ENCODE data around the gene TRIB2. TPM values are rescaled to one million over a fixed set of nuclear protein-coding genes. Genes with fewer than 3 reads are reported as not detected.

TRIB2 gene
- total and polyA plus RNA-seq, 2 of the 4 experiments (the other 2 are of a cell fraction): 12.0 to 12.7 TPM

GRCh38 chr2:12710301-12710700 lies 6.4 kb upstream of the TRIB2 start:
- intact Hi-C loops (cut with micrococcal nuclease): no loop called here

More at GRCh38 chr2:12710301-12710700, 6.4 kb upstream of the TRIB2 start:
- CTCF ChIA-PET: no interaction called here
- H3K36me3 ChIP-seq (ENCODE audit: control insufficient read depth, insufficient read depth, low read length): no peaks in the 10 kb centered on the region
- H2AK9ac ChIP-seq (replicated peaks; ENCODE audit: low read depth, low read length, poor library complexity): no peak overlapping the region
- H2AK5ac ChIP-seq (ENCODE audit: low read depth, low read length): no peak overlapping the region; the same call in 1 of the 2 replicates
- no peak overlapping the region for H3K18ac ChIP-seq (ENCODE audit: low read depth, low read length)
- no peak overlapping the region for H3K4me3 ChIP-seq (ENCODE audit: insufficient read depth, low read depth, low read length)
- no peak overlapping the region for H3K23ac ChIP-seq (ENCODE audit: low read depth, low read length)
- no peak overlapping the region for H4K5ac ChIP-seq (ENCODE audit: low read depth, low read length)
- in situ Hi-C loops (cut with MboI; ENCODE audit: low sequenced_read_pairs) (loop anchor here (10.0 kb wide), 4 partner anchors 296 to 846 kb away; no protein-coding TSS in a partner anchor), dilution Hi-C loops (cut with HindIII; ENCODE audit: low sequenced_read_pairs, unreplicated experiment) (no loop called here)
- no peak overlapping the region for H4K8ac ChIP-seq (ENCODE audit: low read depth in 2 of 2, low read length in 2 of 2)
- no peak overlapping the region for H2AFZ ChIP-seq (replicated peaks; ENCODE audit: low read length, poor library complexity)
- no peak overlapping the region for H2BK5ac ChIP-seq (ENCODE audit: low read depth, low read length, poor library complexity, severe bottlenecking)
- no peak overlapping the region for H3K14ac ChIP-seq (replicated peaks; ENCODE audit: low read depth, low read length)
- no peak for ATAC-seq (ENCODE audit: low read depth)
- no CpG with 5 or more reads among the region's 4 CpGs for WGBS, 2 experiments (ENCODE audit: extremely low coverage in 2 of 2, insufficient read length in 1 of 2)
- no peak overlapping the region for H2BK120ac ChIP-seq (ENCODE audit: low read depth, low read length)
- BruUV-seq (replicated peaks): no TSS peak
- H4K20me1 ChIP-seq (ENCODE audit: insufficient read depth, low read length): no peaks in the 10 kb centered on the region
- POLR2A ChIA-PET (ENCODE audit: unreplicated experiment): no interaction called here
- H3K56ac ChIP-seq (ENCODE audit: extremely low read depth, insufficient read depth, low read length): no peak overlapping the region
- peaks cover 0 to 1% of the 10 kb centered on the region in 2 experiments; a peak in 1 of 4 replicates for H3K79me1 ChIP-seq (ENCODE audit: low read depth in 1 of 2, low read length in 2 of 2)
- no peak overlapping the region for H2BK20ac ChIP-seq (ENCODE audit: low read depth, low read length)
- H3K4me2 ChIP-seq (ENCODE audit: low read depth, low read length): no peak overlapping the region
- H3K9me3 ChIP-seq (ENCODE audit: control insufficient read depth, insufficient read depth, low read length): no peaks in the 10 kb centered on the region; the same call in 1 of the 2 replicates
- no peak overlapping the region for H2BK15ac ChIP-seq (ENCODE audit: low read depth, low read length)
- TF ChIP-seq ELK1 (IDR thresholded peaks at IDR 0.05; ENCODE audit: borderline replicate concordance, low read depth, low read length) (no peak), CEBPB (IDR thresholded peaks at IDR 0.05; ENCODE audit: low read depth, low read length) (no peak), MXI1 (IDR thresholded peaks at IDR 0.05; ENCODE audit: borderline replicate concordance, low read depth, low read length) (no peak)
- DNase-seq: no peak
- H3K27me3 ChIP-seq (ENCODE audit: control insufficient read depth, insufficient read depth, low read length): no peaks in the 10 kb centered on the region
- no peak overlapping the region for H3K4ac ChIP-seq (ENCODE audit: low read depth, low read length)
- peaks cover 2% of the 10 kb centered on the region; the same call in 1 of the 2 replicates for H3K9me1 ChIP-seq (ENCODE audit: insufficient read depth, low read length)
- no peak overlapping the region for H4K91ac ChIP-seq (ENCODE audit: insufficient read depth, low read depth, low read length)
- no peak overlapping the region for H3K9ac ChIP-seq (ENCODE audit: low read depth, low read length)
- H3K4me1 ChIP-seq (ENCODE audit: control insufficient read depth, insufficient read depth, low read length): peaks cover 7% of the 10 kb centered on the region
- no peak overlapping the region for H3K27ac ChIP-seq (ENCODE audit: insufficient read depth, low read length)
